ENCODE measurements around the gene SCGB1D2.
A peak's percentile ranks its signal among the peaks of the same experiment; 100 is the strongest.
"Not testable (repeated sequence)": the region's sequence is repeated elsewhere in the genome, so short reads cannot be mapped to it uniquely, and the experiment has no call there.

SCGB1D2 gene

GRCh38 chr11:62202910-62203309, 39.1 kb upstream of the SCGB1D2 start:
- Histone ChIP-seq H3K27ac (ENCODE audit: low read depth, low read length) (no peak overlapping the region), H2AK5ac (ENCODE audit: low read length) (no peak overlapping the region), H3K36me3 (ENCODE audit: control insufficient read depth, insufficient read depth, low read length) (no peaks in the 10 kb centered on the region), H3K4me1 (ENCODE audit: control insufficient read depth, low read depth, low read length) (no peaks in the 10 kb centered on the region), H4K5ac (ENCODE audit: low read length) (no peak overlapping the region), H3K18ac (ENCODE audit: low read length) (no peak overlapping the region), H3K79me1 (ENCODE audit: low read length) (no peaks in the 10 kb centered on the region), H3K56ac (ENCODE audit: low read length) (no peak overlapping the region), H2BK5ac (ENCODE audit: low read length) (no peak overlapping the region), H2BK120ac (ENCODE audit: low read depth, low read length) (no peak overlapping the region), H3K9ac (ENCODE audit: low read length) (no peak overlapping the region), H4K8ac (ENCODE audit: low read depth, low read length) (no peak overlapping the region), H3K4ac (ENCODE audit: low read depth, low read length) (no peak overlapping the region), H3K4me3 (ENCODE audit: low read length) (no peak overlapping the region), H3K79me2 (ENCODE audit: control insufficient read depth, insufficient read depth, low read length) (no peaks in the 10 kb centered on the region), H3K23ac (ENCODE audit: low read length) (no peak overlapping the region), H3K4me2 (ENCODE audit: low read length) (no peak overlapping the region), H2BK15ac (replicated peaks; ENCODE audit: low read depth) (no peak overlapping the region), H3K27me3 (ENCODE audit: insufficient read depth, low read length, poor library complexity) (no peaks in the 10 kb centered on the region)
- no CpG with 5 or more reads among the region's 6 CpGs for WGBS (ENCODE audit: extremely low coverage, insufficient coverage, low lambda C conversion rate)
- DNase-seq: no peak

- Histone ChIP-seq H3K4me1 (ENCODE audit: control insufficient read depth, low read depth, low read length) (no peaks in the 10 kb centered on the region), H3K9ac (ENCODE audit: low read length) (no peak overlapping the region), H3K18ac (ENCODE audit: low read length) (no peak overlapping the region), H2BK120ac (ENCODE audit: low read depth, low read length) (no peak overlapping the region), H2AK5ac (ENCODE audit: low read length) (no peak overlapping the region), H2BK15ac (replicated peaks; ENCODE audit: low read depth) (no peak overlapping the region), H4K5ac (ENCODE audit: low read length) (no peak overlapping the region), H3K27me3 (ENCODE audit: insufficient read depth, low read length, poor library complexity) (no peaks in the 10 kb centered on the region), H4K8ac (ENCODE audit: low read depth, low read length) (no peak overlapping the region), H2BK5ac (ENCODE audit: low read length) (no peak overlapping the region), H3K36me3 (ENCODE audit: control insufficient read depth, insufficient read depth, low read length) (no peaks in the 10 kb centered on the region), H3K79me2 (ENCODE audit: control insufficient read depth, insufficient read depth, low read length) (no peaks in the 10 kb centered on the region), H3K4ac (ENCODE audit: low read depth, low read length) (no peak overlapping the region), H3K4me2 (ENCODE audit: low read length) (no peak overlapping the region), H3K56ac (ENCODE audit: low read length) (no peak overlapping the region), H3K4me3 (ENCODE audit: low read length) (no peak overlapping the region), H3K79me1 (ENCODE audit: low read length) (no peaks in the 10 kb centered on the region), H3K23ac (ENCODE audit: low read length) (no peak overlapping the region), H3K27ac (ENCODE audit: low read depth, low read length) (no peak overlapping the region)
- no CpG with 5 or more reads among the region's 5 CpGs for WGBS (ENCODE audit: extremely low coverage, insufficient coverage, low lambda C conversion rate)
- DNase-seq: no peak
Observed at GRCh38 chr11:62204430-62204829, 37.6 kb upstream of the SCGB1D2 start.

GRCh38 chr11:62205441-62205840, 36.6 kb upstream of the SCGB1D2 start:
- Histone ChIP-seq H3K79me2 (ENCODE audit: control insufficient read depth, insufficient read depth, low read length) (no peaks in the 10 kb centered on the region), H3K27ac (ENCODE audit: low read depth, low read length) (no peak overlapping the region), H2BK120ac (ENCODE audit: low read depth, low read length) (no peak overlapping the region), H2BK15ac (replicated peaks; ENCODE audit: low read depth) (no peak overlapping the region), H3K79me1 (ENCODE audit: low read length) (no peaks in the 10 kb centered on the region), H2BK5ac (ENCODE audit: low read length) (no peak overlapping the region), H3K4me1 (ENCODE audit: control insufficient read depth, low read depth, low read length) (no peaks in the 10 kb centered on the region), H4K8ac (ENCODE audit: low read depth, low read length) (no peak overlapping the region), H3K18ac (ENCODE audit: low read length) (no peak overlapping the region), H3K4me3 (ENCODE audit: low read length) (no peak overlapping the region), H3K23ac (ENCODE audit: low read length) (no peak overlapping the region), H3K4me2 (ENCODE audit: low read length) (no peak overlapping the region), H2AK5ac (ENCODE audit: low read length) (no peak overlapping the region), H3K9ac (ENCODE audit: low read length) (no peak overlapping the region), H3K56ac (ENCODE audit: low read length) (no peak overlapping the region), H3K36me3 (ENCODE audit: control insufficient read depth, insufficient read depth, low read length) (no peaks in the 10 kb centered on the region), H3K4ac (ENCODE audit: low read depth, low read length) (no peak overlapping the region), H3K27me3 (ENCODE audit: insufficient read depth, low read length, poor library complexity) (no peaks in the 10 kb centered on the region), H4K5ac (ENCODE audit: low read length) (no peak overlapping the region)
- WGBS (ENCODE audit: extremely low coverage, insufficient coverage, low lambda C conversion rate): no CpG with 5 or more reads among the region's 7 CpGs
- DNase-seq: no peak

GRCh38 chr11:62206276-62207066, 35.6 kb upstream of the SCGB1D2 start:
- not testable (repeated sequence) for H3K4ac ChIP-seq (ENCODE audit: low read depth, low read length); H3K27ac ChIP-seq (ENCODE audit: low read depth, low read length); H3K27me3 ChIP-seq (ENCODE audit: insufficient read depth, low read length, poor library complexity); H3K79me1 ChIP-seq (ENCODE audit: low read length); H3K79me2 ChIP-seq (ENCODE audit: control insufficient read depth, insufficient read depth, low read length); H4K8ac ChIP-seq (ENCODE audit: low read depth, low read length); H3K4me3 ChIP-seq (ENCODE audit: low read length); H2BK15ac ChIP-seq (replicated peaks; ENCODE audit: low read depth); H3K18ac ChIP-seq (ENCODE audit: low read length); H3K36me3 ChIP-seq (ENCODE audit: control insufficient read depth, insufficient read depth, low read length); DNase-seq; H2AK5ac ChIP-seq (ENCODE audit: low read length); H2BK5ac ChIP-seq (ENCODE audit: low read length); H2BK120ac ChIP-seq (ENCODE audit: low read depth, low read length); H3K56ac ChIP-seq (ENCODE audit: low read length); H3K9ac ChIP-seq (ENCODE audit: low read length); H4K5ac ChIP-seq (ENCODE audit: low read length); H3K4me2 ChIP-seq (ENCODE audit: low read length); H3K23ac ChIP-seq (ENCODE audit: low read length); H3K4me1 ChIP-seq (ENCODE audit: control insufficient read depth, low read depth, low read length)
- no CpG with 5 or more reads among the region's 12 CpGs for WGBS (ENCODE audit: extremely low coverage, insufficient coverage, low lambda C conversion rate)

GRCh38 chr11:62208785-62209144, 33.3 kb upstream of the SCGB1D2 start:
- H4K8ac ChIP-seq (ENCODE audit: low read depth, low read length): no peak overlapping the region
- H3K4ac ChIP-seq (ENCODE audit: low read depth, low read length): no peak overlapping the region
- WGBS (ENCODE audit: extremely low coverage, insufficient coverage, low lambda C conversion rate): no CpG with 5 or more reads among the region's 4 CpGs
- H3K36me3 ChIP-seq (ENCODE audit: control insufficient read depth, insufficient read depth, low read length): no peaks in the 10 kb centered on the region
- no peak overlapping the region for H4K5ac ChIP-seq (ENCODE audit: low read length)
- H2AK5ac ChIP-seq (ENCODE audit: low read length): no peak overlapping the region
- no peak overlapping the region for H3K9ac ChIP-seq (ENCODE audit: low read length)
- no peak for DNase-seq
- no peak overlapping the region for H3K27ac ChIP-seq (ENCODE audit: low read depth, low read length)
- no peak overlapping the region for H3K23ac ChIP-seq (ENCODE audit: low read length)
- no peaks in the 10 kb centered on the region for H3K79me2 ChIP-seq (ENCODE audit: control insufficient read depth, insufficient read depth, low read length)
- H2BK5ac ChIP-seq (ENCODE audit: low read length): no peak overlapping the region
- no peak overlapping the region for H2BK120ac ChIP-seq (ENCODE audit: low read depth, low read length)
- no peaks in the 10 kb centered on the region for H3K4me1 ChIP-seq (ENCODE audit: control insufficient read depth, low read depth, low read length)
- no peaks in the 10 kb centered on the region for H3K27me3 ChIP-seq (ENCODE audit: insufficient read depth, low read length, poor library complexity)
- H3K79me1 ChIP-seq (ENCODE audit: low read length): no peaks in the 10 kb centered on the region
- no peak overlapping the region for H2BK15ac ChIP-seq (replicated peaks; ENCODE audit: low read depth)
- no peak overlapping the region for H3K56ac ChIP-seq (ENCODE audit: low read length)
- H3K18ac ChIP-seq (ENCODE audit: low read length): no peak overlapping the region
- H3K4me2 ChIP-seq (ENCODE audit: low read length): no peak overlapping the region
- H3K4me3 ChIP-seq (ENCODE audit: low read length): no peak overlapping the region

- no peak overlapping the region for H3K27ac ChIP-seq (ENCODE audit: low read depth, low read length)
- H3K23ac ChIP-seq (ENCODE audit: low read length): no peak overlapping the region
- H3K79me2 ChIP-seq (ENCODE audit: control insufficient read depth, insufficient read depth, low read length): no peaks in the 10 kb centered on the region
- no peak overlapping the region for H2BK5ac ChIP-seq (ENCODE audit: low read length)
- H4K8ac ChIP-seq (ENCODE audit: low read depth, low read length): no peak overlapping the region
- H3K79me1 ChIP-seq (ENCODE audit: low read length): no peaks in the 10 kb centered on the region
- H3K27me3 ChIP-seq (ENCODE audit: insufficient read depth, low read length, poor library complexity): no peaks in the 10 kb centered on the region
- no CpG with 5 or more reads among the region's 5 CpGs for WGBS (ENCODE audit: extremely low coverage, insufficient coverage, low lambda C conversion rate)
- no peak overlapping the region for H3K4me2 ChIP-seq (ENCODE audit: low read length)
- no peak overlapping the region for H2BK15ac ChIP-seq (replicated peaks; ENCODE audit: low read depth)
- DNase-seq: peak; percentile 37
- no peak overlapping the region for H2AK5ac ChIP-seq (ENCODE audit: low read length)
- no peak overlapping the region for H3K9ac ChIP-seq (ENCODE audit: low read length)
- no peaks in the 10 kb centered on the region for H3K4me1 ChIP-seq (ENCODE audit: control insufficient read depth, low read depth, low read length)
- no peaks in the 10 kb centered on the region for H3K36me3 ChIP-seq (ENCODE audit: control insufficient read depth, insufficient read depth, low read length)
- no peak overlapping the region for H3K4me3 ChIP-seq (ENCODE audit: low read length)
- no peak overlapping the region for H3K18ac ChIP-seq (ENCODE audit: low read length)
- no peak overlapping the region for H2BK120ac ChIP-seq (ENCODE audit: low read depth, low read length)
- no peak overlapping the region for H3K4ac ChIP-seq (ENCODE audit: low read depth, low read length)
- H3K56ac ChIP-seq (ENCODE audit: low read length): no peak overlapping the region
- H4K5ac ChIP-seq (ENCODE audit: low read length): no peak overlapping the region
Observed at GRCh38 chr11:62217191-62217748, 24.8 kb upstream of the SCGB1D2 start.
